ENCODE results near the gene PJA1.

PJA1 gene

GRCh38 chrX:69196666-69197065 lies 31.4 kb upstream of the PJA1 start:
- no peaks in the 10 kb centered on the region for H3K9me2 ChIP-seq (replicated peaks; ENCODE audit: control insufficient read depth, low read length)
- H3F3A ChIP-seq (ENCODE audit: control insufficient read depth, insufficient read depth): no peaks in the 10 kb centered on the region
- H3K4me2 ChIP-seq (ENCODE audit: low read length): no peak overlapping the region
- no peaks in the 10 kb centered on the region for H3K9me3 ChIP-seq (ENCODE audit: control insufficient read depth, insufficient read depth, low read length)
- no peak overlapping the region for H3K27ac ChIP-seq (ENCODE audit: low read depth, low read length)
- H3K79me2 ChIP-seq (ENCODE audit: control insufficient read depth, low read length): no peaks in the 10 kb centered on the region
- TF ChIP-seq CTCF (IDR thresholded peaks at IDR 0.05; ENCODE audit: low read depth, low read length, poor library complexity, severe bottlenecking): no peak
- no peak for TF ChIP-seq EZH2phosphoT487 (IDR thresholded peaks at IDR 0.05; ENCODE audit: borderline replicate concordance, low read length)
- no peaks in the 10 kb centered on the region for H4K20me1 ChIP-seq (ENCODE audit: control insufficient read depth, insufficient read depth, low read depth, low read length)
- H3K4me1 ChIP-seq (ENCODE audit: control insufficient read depth, low read length): no peaks in the 10 kb centered on the region
- no peaks in the 10 kb centered on the region for H3K36me3 ChIP-seq (ENCODE audit: control insufficient read depth, low read length)
- H3K27me3 ChIP-seq (ENCODE audit: control insufficient read depth, low read length): no peaks in the 10 kb centered on the region
- no peak overlapping the region for H3K4me3 ChIP-seq (ENCODE audit: low read length)

DNA sequence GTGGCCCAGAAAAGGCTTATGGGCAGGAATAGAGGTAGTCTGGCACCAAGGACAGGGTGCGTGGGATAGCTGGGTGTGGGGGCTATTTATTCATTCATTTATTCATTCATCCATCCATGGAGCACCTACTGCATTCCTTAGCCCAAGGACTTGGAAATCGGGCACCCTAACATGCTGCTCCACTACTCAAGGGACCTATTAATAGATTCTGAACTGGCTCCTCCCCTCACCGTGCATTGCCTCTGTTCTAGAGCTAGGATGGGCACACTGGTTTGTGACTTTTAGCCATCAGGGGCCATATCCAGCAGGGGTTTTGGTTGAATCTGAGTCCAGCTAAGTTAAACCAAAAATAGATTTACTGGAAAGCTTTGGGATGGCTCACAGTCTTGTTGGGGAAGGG lies 30.6 kb upstream of the PJA1 start:
- no peaks in the 10 kb centered on the region for H3K4me1 ChIP-seq (ENCODE audit: control insufficient read depth, low read length)
- no peaks in the 10 kb centered on the region for H3K36me3 ChIP-seq (ENCODE audit: control insufficient read depth, low read length)
- H3K9me2 ChIP-seq (replicated peaks; ENCODE audit: control insufficient read depth, low read length): no peaks in the 10 kb centered on the region
- no peak overlapping the region for H3K4me2 ChIP-seq (ENCODE audit: low read length)
- TF ChIP-seq CTCF (IDR thresholded peaks at IDR 0.05; ENCODE audit: low read depth, low read length, poor library complexity, severe bottlenecking): no peak
- H3K27me3 ChIP-seq (ENCODE audit: control insufficient read depth, low read length): no peaks in the 10 kb centered on the region
- no peaks in the 10 kb centered on the region for H3F3A ChIP-seq (ENCODE audit: control insufficient read depth, insufficient read depth)
- H3K4me3 ChIP-seq (ENCODE audit: low read length): no peak overlapping the region
- no peaks in the 10 kb centered on the region for H4K20me1 ChIP-seq (ENCODE audit: control insufficient read depth, insufficient read depth, low read depth, low read length)
- no peaks in the 10 kb centered on the region for H3K9me3 ChIP-seq (ENCODE audit: control insufficient read depth, insufficient read depth, low read length)
- H3K27ac ChIP-seq (ENCODE audit: low read depth, low read length): no peak overlapping the region
- H3K79me2 ChIP-seq (ENCODE audit: control insufficient read depth, low read length): no peaks in the 10 kb centered on the region

DNA sequence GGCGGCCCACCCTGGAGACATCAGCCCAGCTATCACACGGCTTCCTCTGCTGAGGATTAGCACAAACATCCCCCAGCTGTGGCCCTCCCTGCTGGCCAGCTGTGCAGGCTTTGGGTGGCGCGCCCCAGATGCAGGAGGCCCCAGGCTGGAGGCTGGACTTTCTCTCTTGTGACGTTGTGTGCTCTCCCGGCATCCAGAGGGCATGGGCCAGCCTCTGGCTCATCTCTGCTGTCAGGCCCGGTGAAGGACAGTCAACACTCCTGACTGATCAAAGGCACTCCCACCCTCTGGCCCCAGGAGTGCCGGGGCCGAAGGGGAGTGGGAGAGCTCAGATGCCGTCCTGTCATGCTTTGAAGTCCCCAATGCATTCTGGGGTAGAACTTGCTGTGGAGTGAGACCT lies 29.9 kb upstream of the PJA1 start:
- H3K79me2 ChIP-seq (ENCODE audit: control insufficient read depth, low read length): no peaks in the 10 kb centered on the region
- no peaks in the 10 kb centered on the region for H3K27me3 ChIP-seq (ENCODE audit: control insufficient read depth, low read length)
- no peak overlapping the region for H3K4me2 ChIP-seq (ENCODE audit: low read length)
- H3K36me3 ChIP-seq (ENCODE audit: control insufficient read depth, low read length): no peaks in the 10 kb centered on the region
- H3K27ac ChIP-seq (ENCODE audit: low read depth, low read length): no peak overlapping the region
- no peak overlapping the region for H3K4me3 ChIP-seq (ENCODE audit: low read length)
- no peaks in the 10 kb centered on the region for H4K20me1 ChIP-seq (ENCODE audit: control insufficient read depth, insufficient read depth, low read depth, low read length)
- no peaks in the 10 kb centered on the region for H3F3A ChIP-seq (ENCODE audit: control insufficient read depth, insufficient read depth)
- no peaks in the 10 kb centered on the region for H3K4me1 ChIP-seq (ENCODE audit: control insufficient read depth, low read length)
- no peaks in the 10 kb centered on the region for H3K9me2 ChIP-seq (replicated peaks; ENCODE audit: control insufficient read depth, low read length)
- H3K9me3 ChIP-seq (ENCODE audit: control insufficient read depth, insufficient read depth, low read length): no peaks in the 10 kb centered on the region
- no peak for TF ChIP-seq EZH2phosphoT487 (IDR thresholded peaks at IDR 0.05; ENCODE audit: borderline replicate concordance, low read length)
- TF ChIP-seq CTCF (IDR thresholded peaks at IDR 0.05; ENCODE audit: low read depth, low read length, poor library complexity, severe bottlenecking): no peak

- Histone ChIP-seq H3K4me1 (ENCODE audit: control insufficient read depth, low read length) (no peaks in the 10 kb centered on the region), H3K9me2 (replicated peaks; ENCODE audit: control insufficient read depth, low read length) (no peaks in the 10 kb centered on the region), H3F3A (ENCODE audit: control insufficient read depth, insufficient read depth) (no peaks in the 10 kb centered on the region), H3K27ac (ENCODE audit: low read depth, low read length) (no peak overlapping the region), H3K36me3 (ENCODE audit: control insufficient read depth, low read length) (no peaks in the 10 kb centered on the region), H3K4me2 (ENCODE audit: low read length) (no peak overlapping the region), H3K9me3 (ENCODE audit: control insufficient read depth, insufficient read depth, low read length) (no peaks in the 10 kb centered on the region), H3K79me2 (ENCODE audit: control insufficient read depth, low read length) (no peaks in the 10 kb centered on the region), H3K4me3 (ENCODE audit: low read length) (no peak overlapping the region), H4K20me1 (ENCODE audit: control insufficient read depth, insufficient read depth, low read depth, low read length) (no peaks in the 10 kb centered on the region), H3K27me3 (ENCODE audit: control insufficient read depth, low read length) (no peaks in the 10 kb centered on the region)
- TF ChIP-seq CTCF (IDR thresholded peaks at IDR 0.05; ENCODE audit: low read depth, low read length, poor library complexity, severe bottlenecking) (no peak), EZH2phosphoT487 (IDR thresholded peaks at IDR 0.05; ENCODE audit: borderline replicate concordance, low read length) (no peak)
Observed at GRCh38 chrX:69192603-69193002, 27.4 kb upstream of the PJA1 start.
